ENCODE measurements around the gene PCDHA8. TPM values are rescaled to one million over a fixed set of nuclear protein-coding genes. Genes with fewer than 3 reads are reported as not detected.
"Not testable (repeated sequence)": the region's sequence is repeated elsewhere in the genome, so short reads cannot be mapped to it uniquely, and the experiment has no call there.

PCDHA8 gene
- total RNA-seq, 1 experiment from 2014 or later: 0.11 TPM

DNA sequence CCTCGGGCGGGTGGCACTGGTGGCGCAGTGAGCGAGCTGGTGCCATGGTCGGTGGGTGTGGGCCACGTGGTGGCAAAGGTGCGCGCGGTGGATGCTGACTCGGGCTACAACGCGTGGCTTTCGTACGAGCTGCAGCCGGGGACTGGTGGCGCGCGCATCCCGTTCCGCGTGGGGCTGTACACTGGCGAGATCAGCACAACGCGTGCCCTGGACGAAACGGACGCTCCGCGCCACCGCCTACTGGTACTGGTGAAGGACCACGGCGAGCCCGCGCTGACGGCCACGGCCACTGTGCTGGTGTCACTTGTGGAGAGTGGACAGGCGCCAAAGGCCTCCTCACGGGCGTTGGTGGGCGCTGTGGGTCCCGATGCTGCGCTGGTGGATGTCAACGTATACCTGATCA is 32.1 kb upstream of the PCDHA8 start:
- ChIA-PET CTCF (no interaction called here), POLR2A (ENCODE audit: unreplicated experiment) (no interaction called here)
- Histone ChIP-seq H3K9me3 (ENCODE audit: low read length) (no peaks in the 10 kb centered on the region), H3K9me2 (replicated peaks; ENCODE audit: low read length) (no peaks in the 10 kb centered on the region), H3K4me1 (ENCODE audit: insufficient read depth, low read length) (no peaks in the 10 kb centered on the region), H3F3A (ENCODE audit: low read length, unreplicated experiment) (no peaks in the 10 kb centered on the region), H3K4me3 (ENCODE audit: low read length) (no peak overlapping the region), H3K27me3 (ENCODE audit: low read length) (no peaks in the 10 kb centered on the region), H4K20me1 (ENCODE audit: low read length) (no peaks in the 10 kb centered on the region), H3K9ac (ENCODE audit: low read length) (no peak overlapping the region), H3K4me2 (ENCODE audit: low read length) (no peak overlapping the region), H3K36me3 (ENCODE audit: low read depth, low read length) (no peaks in the 10 kb centered on the region), H3K27ac (ENCODE audit: low read length) (no peak overlapping the region), H3K79me2 (ENCODE audit: low read length) (no peaks in the 10 kb centered on the region), H2AFZ (ENCODE audit: low read length) (no peak overlapping the region)
- no TSS peak for BruUV-seq (replicated peaks)
- TF ChIP-seq, protein P1, sequence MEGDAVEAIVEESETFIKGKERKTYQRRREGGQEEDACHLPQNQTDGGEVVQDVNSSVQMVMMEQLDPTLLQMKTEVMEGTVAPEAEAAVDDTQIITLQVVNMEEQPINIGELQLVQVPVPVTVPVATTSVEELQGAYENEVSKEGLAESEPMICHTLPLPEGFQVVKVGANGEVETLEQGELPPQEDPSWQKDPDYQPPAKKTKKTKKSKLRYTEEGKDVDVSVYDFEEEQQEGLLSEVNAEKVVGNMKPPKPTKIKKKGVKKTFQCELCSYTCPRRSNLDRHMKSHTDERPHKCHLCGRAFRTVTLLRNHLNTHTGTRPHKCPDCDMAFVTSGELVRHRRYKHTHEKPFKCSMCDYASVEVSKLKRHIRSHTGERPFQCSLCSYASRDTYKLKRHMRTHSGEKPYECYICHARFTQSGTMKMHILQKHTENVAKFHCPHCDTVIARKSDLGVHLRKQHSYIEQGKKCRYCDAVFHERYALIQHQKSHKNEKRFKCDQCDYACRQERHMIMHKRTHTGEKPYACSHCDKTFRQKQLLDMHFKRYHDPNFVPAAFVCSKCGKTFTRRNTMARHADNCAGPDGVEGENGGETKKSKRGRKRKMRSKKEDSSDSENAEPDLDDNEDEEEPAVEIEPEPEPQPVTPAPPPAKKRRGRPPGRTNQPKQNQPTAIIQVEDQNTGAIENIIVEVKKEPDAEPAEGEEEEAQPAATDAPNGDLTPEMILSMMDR (conservative IDR thresholded peaks at IDR 0.05; ENCODE audit: low read depth, low read length): no peak
- no peak for TF ChIP-seq EZH2 (IDR thresholded peaks at IDR 0.05; ENCODE audit: low read length, unreplicated experiment)
- no peak for TF ChIP-seq EZH2phosphoT487 (IDR thresholded peaks at IDR 0.05; ENCODE audit: borderline replicate concordance, low read length)
- intact Hi-C loops (cut with micrococcal nuclease): no loop called here
- ATAC-seq (no peak), DNase-seq (no peak)

DNA sequence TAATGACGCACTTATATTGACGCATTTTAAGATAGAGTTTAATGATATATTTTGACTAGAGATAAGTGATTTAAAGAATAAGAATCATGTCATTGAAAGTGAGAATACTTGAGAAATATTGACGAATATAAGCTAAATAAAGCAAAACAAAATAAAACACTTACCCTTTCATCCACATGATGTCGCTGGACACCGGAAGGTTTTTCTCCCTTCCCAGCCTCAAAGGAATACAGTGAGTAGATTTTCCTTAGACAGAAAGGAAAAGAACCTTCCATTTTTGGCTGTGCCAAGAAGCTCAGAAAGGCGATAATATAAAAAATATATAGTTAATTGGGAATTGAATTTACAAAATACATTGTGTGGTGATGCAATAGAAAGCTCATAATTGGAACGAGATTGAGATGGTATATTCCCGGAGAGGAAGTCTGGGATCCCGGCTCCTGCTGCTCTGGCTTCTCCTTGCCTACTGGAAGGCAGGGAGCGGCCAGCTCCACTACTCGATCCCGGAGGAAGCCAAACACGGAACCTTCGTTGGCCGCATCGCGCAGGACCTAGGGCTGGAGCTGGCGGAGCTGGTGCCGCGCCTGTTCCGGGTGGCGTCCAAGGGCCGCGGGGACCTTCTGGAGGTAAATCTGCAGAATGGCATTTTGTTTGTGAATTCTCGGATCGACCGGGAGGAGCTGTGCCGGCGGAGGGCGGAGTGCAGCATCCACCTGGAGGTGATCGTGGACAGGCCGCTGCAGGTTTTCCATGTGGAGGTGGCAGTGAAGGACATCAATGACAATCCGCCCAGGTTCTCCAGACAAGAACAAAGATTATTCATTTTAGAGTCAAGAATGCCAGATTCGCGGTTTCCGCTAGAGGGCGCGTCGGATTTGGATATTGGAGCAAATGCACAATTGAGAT is 19.4 kb upstream of the PCDHA8 start, which contains the start of gene PCDHA5:
TSS of gene PCDHA5 (plus strand) at position 239 of the 906 bp plus-strand sequence.
- Histone ChIP-seq H3K9ac (ENCODE audit: low read length) (peak within 1 kb of the TSS; percentile 47; the same call in 1 of the 2 replicates), H4K20me1 (ENCODE audit: low read length) (no peaks in the 10 kb centered on the region), H3K4me1 (ENCODE audit: insufficient read depth, low read length) (no peaks in the 10 kb centered on the region), H3K4me2 (ENCODE audit: low read length) (peak within 1 kb of the TSS; percentile 82), H3K79me2 (ENCODE audit: low read length) (no peaks in the 10 kb centered on the region), H3K9me2 (replicated peaks; ENCODE audit: low read length) (no peaks in the 10 kb centered on the region), H3K4me3 (ENCODE audit: low read length) (peak within 1 kb of the TSS; percentile 76), H3K9me3 (ENCODE audit: low read length) (no peaks in the 10 kb centered on the region), H2AFZ (ENCODE audit: low read length) (peak within 1 kb of the TSS; percentile 94), H3K27ac (ENCODE audit: low read length) (no peak within 1 kb of the TSS), H3F3A (ENCODE audit: low read length, unreplicated experiment) (no peaks in the 10 kb centered on the region), H3K27me3 (ENCODE audit: low read length) (no peaks in the 10 kb centered on the region), H3K36me3 (ENCODE audit: low read depth, low read length) (no peaks in the 10 kb centered on the region)
- DNase-seq (peak; percentile 83), ATAC-seq (peak; percentile 82)
- TF ChIP-seq, protein P1 (conservative IDR thresholded peaks at IDR 0.05; ENCODE audit: low read depth, low read length): peak; percentile 69
- TF ChIP-seq EZH2phosphoT487 (IDR thresholded peaks at IDR 0.05; ENCODE audit: borderline replicate concordance, low read length): no peak
- intact Hi-C loops (cut with micrococcal nuclease): loop anchor here (1.0 kb wide), 1 partner anchor 220 kb away; no protein-coding TSS in a partner anchor
- BruUV-seq (replicated peaks): TSS peak; percentile 61
- ChIA-PET POLR2A (ENCODE audit: unreplicated experiment) (interaction anchor here (0.6 kb wide), 1 partner anchor 104 kb away, joined by 3 read pairs; the partner anchor contains the start of gene PCDHAC1), CTCF (interaction anchor here (0.6 to 1.5 kb wide), 7 partner anchors 14 to 645 kb away, joined by 3 to 34 read pairs (median 7); partner anchors contain the start of genes PCDHA4, PCDHA8 and PCDHAC2)

GRCh38 chr5:140822281-140822629 is 18.7 kb upstream of the PCDHA8 start:
- no peaks in the 10 kb centered on the region for H3K36me3 ChIP-seq (ENCODE audit: low read depth, low read length)
- H3K9me3 ChIP-seq (ENCODE audit: low read length): no peaks in the 10 kb centered on the region
- intact Hi-C loops (cut with micrococcal nuclease): no loop called here
- no peaks in the 10 kb centered on the region for H3K79me2 ChIP-seq (ENCODE audit: low read length)
- H3K27me3 ChIP-seq (ENCODE audit: low read length): no peaks in the 10 kb centered on the region
- DNase-seq: no peak
- no TSS peak for BruUV-seq (replicated peaks)
- H3K4me1 ChIP-seq (ENCODE audit: insufficient read depth, low read length): no peaks in the 10 kb centered on the region
- peak overlapping the region; percentile 94; the same call in 1 of the 2 replicates for H2AFZ ChIP-seq (ENCODE audit: low read length)
- no peaks in the 10 kb centered on the region for H3K9me2 ChIP-seq (replicated peaks; ENCODE audit: low read length)
- no peaks in the 10 kb centered on the region for H4K20me1 ChIP-seq (ENCODE audit: low read length)
- H3K9ac ChIP-seq (ENCODE audit: low read length): no peak overlapping the region
- CTCF ChIA-PET: interaction anchor here (1.5 kb wide), 1 partner anchor 218 kb away, joined by 8 read pairs; no protein-coding TSS in a partner anchor
- H3K27ac ChIP-seq (ENCODE audit: low read length): no peak overlapping the region
- H3F3A ChIP-seq (ENCODE audit: low read length, unreplicated experiment): no peaks in the 10 kb centered on the region
- H3K4me3 ChIP-seq (ENCODE audit: low read length): peak overlapping the region; percentile 76
- peak overlapping the region; percentile 82; the same call in 1 of the 2 replicates for H3K4me2 ChIP-seq (ENCODE audit: low read length)
- POLR2A ChIA-PET (ENCODE audit: unreplicated experiment): no interaction called here
- TF ChIP-seq EZH2 (IDR thresholded peaks at IDR 0.05; ENCODE audit: low read length, unreplicated experiment): no peak
- TF ChIP-seq, protein P1 (conservative IDR thresholded peaks at IDR 0.05; ENCODE audit: low read depth, low read length): no peak
- TF ChIP-seq EZH2phosphoT487 (IDR thresholded peaks at IDR 0.05; ENCODE audit: borderline replicate concordance, low read length): no peak
- no peak for ATAC-seq

- H4K20me1 ChIP-seq (ENCODE audit: low read length); H3K9ac ChIP-seq (ENCODE audit: low read length); H2AFZ ChIP-seq (ENCODE audit: low read length); H3K4me2 ChIP-seq (ENCODE audit: low read length); H3K27ac ChIP-seq (ENCODE audit: low read length); POLR2A ChIA-PET (ENCODE audit: unreplicated experiment); H3K36me3 ChIP-seq (ENCODE audit: low read depth, low read length); H3K4me3 ChIP-seq (ENCODE audit: low read length); DNase-seq; H3K4me1 ChIP-seq (ENCODE audit: insufficient read depth, low read length); intact Hi-C loops (cut with micrococcal nuclease); BruUV-seq (replicated peaks); H3K9me3 ChIP-seq (ENCODE audit: low read length); ATAC-seq; H3K9me2 ChIP-seq (replicated peaks; ENCODE audit: low read length); H3K79me2 ChIP-seq (ENCODE audit: low read length); H3K27me3 ChIP-seq (ENCODE audit: low read length); H3F3A ChIP-seq (ENCODE audit: low read length, unreplicated experiment); CTCF ChIA-PET: not testable (repeated sequence)
Observed at GRCh38 chr5:140822969-140823368, 18.0 kb upstream of the PCDHA8 start.
